GM23248 (cell line): ENCODE measurements around the gene PPP1R13B. TPM values are rescaled to one million over a fixed set of nuclear protein-coding genes. Genes with fewer than 3 reads are reported as not detected.

Source experiments
- DNase-seq: peaks from one replicate; pipeline ENCODE4 v3.0.0-alpha.2; 2015
- H2AFZ ChIP-seq: fragments of 200-600 bp; sonication (generic); 2 replicates; pipeline ENCODE4 v1.6.1; 2016; ENCODE audit warnings: antibody characterized with exemption
- H3F3A ChIP-seq: fragments of 200-600 bp; sonication (generic); 2 replicates; pipeline ENCODE4 v1.6.1; 2016; ENCODE audit warnings: mild to moderate bottlenecking, antibody characterized with exemption, mixed run types; ENCODE audit not compliant: insufficient read depth
- H3K27ac ChIP-seq: fragments of 200-600 bp; sonication (generic); 2 replicates; pipeline ENCODE4 v1.5.1; 2016; ENCODE audit warnings: mild to moderate bottlenecking
- H3K27me3 ChIP-seq: fragments of 200-600 bp; sonication (generic); replicated peaks from 2 replicates; pipeline ENCODE4 v1.6.1; 2016; ENCODE audit warnings: mild to moderate bottlenecking; ENCODE audit not compliant: insufficient read depth
- H3K36me3 ChIP-seq: fragments of 200-600 bp; sonication (generic); 2 replicates; pipeline ENCODE4 v1.6.1; 2016; ENCODE audit warnings: low read depth, mild to moderate bottlenecking
- H3K4me1 ChIP-seq: fragments of 200-600 bp; sonication (generic); 2 replicates; pipeline ENCODE4 v1.6.1; 2016; ENCODE audit warnings: mild to moderate bottlenecking; ENCODE audit not compliant: insufficient read depth
- H3K4me2 ChIP-seq: fragments of 200-600 bp; sonication (generic); one replicate; pipeline ENCODE4 v1.6.1; 2016; ENCODE audit warnings: mild to moderate bottlenecking; ENCODE audit not compliant: unreplicated experiment
- H3K4me3 ChIP-seq: fragments of 200-600 bp; sonication (generic); 2 replicates; pipeline ENCODE4 v1.5.1; 2016; ENCODE audit warnings: mild to moderate bottlenecking
- H3K79me2 ChIP-seq: fragments of 200-600 bp; sonication (generic); 2 replicates; pipeline ENCODE4 v1.6.1; 2016; ENCODE audit warnings: mild to moderate bottlenecking; ENCODE audit not compliant: insufficient read depth
- H3K9ac ChIP-seq: fragments of 200-600 bp; sonication (generic); 2 replicates; pipeline ENCODE4 v1.6.1; 2016; ENCODE audit warnings: mild to moderate bottlenecking
- H3K9me2 ChIP-seq: fragments of 200-600 bp; sonication (generic); 2 replicates; pipeline ENCODE4 v1.6.1; 2016; ENCODE audit warnings: mixed run types, mild to moderate bottlenecking, moderate library complexity; ENCODE audit not compliant: insufficient read depth
- H3K9me3 ChIP-seq: fragments of 200-600 bp; sonication (generic); one replicate; pipeline ENCODE4 v1.6.1; 2017; ENCODE audit warnings: low read depth
- H4K20me1 ChIP-seq: fragments of 200-600 bp; sonication (generic); 2 replicates; pipeline ENCODE4 v1.6.0; 2016; ENCODE audit not compliant: insufficient read depth
- EZH2 ChIP-seq: fragments of 200-600 bp; sonication (generic); IDR thresholded peaks from 2 replicates; pipeline ENCODE4 v1.6.1; 2018; ENCODE audit warnings: antibody characterized with exemption, mild to moderate bottlenecking; ENCODE audit not compliant: insufficient read depth, poor library complexity, severe bottlenecking
- EZH2phosphoT487 ChIP-seq: fragments of 200-600 bp; sonication (generic); IDR thresholded peaks from 2 replicates; pipeline ENCODE4 v1.6.1; 2018; ENCODE audit warnings: antibody characterized with exemption, moderate library complexity, mild to moderate bottlenecking, low read depth; ENCODE audit not compliant: insufficient read depth
- WGBS, 2 experiments: methylation state at CpG; one replicate each; pipeline ENCODE4 v1.1.6; 2015 to 2017; ENCODE audit warnings: low lambda C conversion rate in 2 of 2, low coverage in 1 of 2; ENCODE audit errors: missing lambda C conversion rate in 2 of 2; 5-methylcytosine and 5-hydroxymethylcytosine counted together
- in situ Hi-C: fragments of 300-500 bp; cut with MboI; formaldehyde crosslinking; loops from 2 replicates; pipeline ENCODE4 v1.15.0; 2020
- polyA plus RNA-seq: library from polyadenylated mRNA; unstranded; fragments of >200 nt; fragmentation: Nextera tagmentation; extraction: Ambion mirVana; gene quantifications from 2 replicates; pipeline ENCODE4 v1.2.1, GENCODE V29; 2016
- total RNA-seq: library from RNA; depleted of rRNA; stranded (reverse); fragments of >200 nt; shearing (Covaris generic); gene quantifications from 2 replicates; pipeline ENCODE4 v1.2.3, GENCODE V29; 2014

The PPP1R13B gene
- total and polyA plus RNA-seq, 2 experiments from 2014 or later: 2.0 to 4.6 TPM

- Histone ChIP-seq H3K27me3 (no peaks in the 10 kb centered on the region), H2AFZ (no peak overlapping the region), H3K79me2 (peaks cover 87% of the 10 kb centered on the region), H3K9ac (peak overlapping the region; percentile 30), H3K9me3 (no peaks in the 10 kb centered on the region), H3F3A (no peaks in the 10 kb centered on the region), H3K27ac (no peak overlapping the region), H3K9me2 (no peaks in the 10 kb centered on the region), H3K4me2 (no peak overlapping the region), H3K4me1 (peaks cover 28% of the 10 kb centered on the region), H3K36me3 (no peaks in the 10 kb centered on the region), H4K20me1 (no peaks in the 10 kb centered on the region; the same call in 1 of the 2 replicates), H3K4me3 (no peak overlapping the region)
- DNase-seq: peak; percentile 74
- TF ChIP-seq EZH2phosphoT487 (no peak), EZH2 (no peak)
- in situ Hi-C loops: no loop called here
- WGBS, 2 experiments: 47 to 48% methylated on average over 20 of the region's 20 CpGs
These were observed 123.3 kb downstream of the PPP1R13B start for GRCh38 chr14:103724116-103724515.

GRCh38 chr14:103723748-103724081 lies 123.7 kb downstream of the PPP1R13B start:
- Histone ChIP-seq H3F3A (no peaks in the 10 kb centered on the region), H3K9me2 (no peaks in the 10 kb centered on the region), H3K4me1 (peaks cover 31% of the 10 kb centered on the region), H4K20me1 (no peaks in the 10 kb centered on the region; the same call in 1 of the 2 replicates), H3K79me2 (peaks cover 91% of the 10 kb centered on the region), H3K27me3 (no peaks in the 10 kb centered on the region), H3K36me3 (no peaks in the 10 kb centered on the region), H3K9ac (peak overlapping the region; percentile 30; the same call in 1 of the 2 replicates), H3K4me3 (no peak overlapping the region), H3K27ac (peak overlapping the region; percentile 23; the same call in 1 of the 2 replicates), H3K9me3 (no peaks in the 10 kb centered on the region), H3K4me2 (no peak overlapping the region), H2AFZ (no peak overlapping the region)
- in situ Hi-C loops: no loop called here
- DNase-seq: no peak
- TF ChIP-seq EZH2phosphoT487: no peak
- no peak for TF ChIP-seq EZH2
- 61 to 67% methylated on average over 7 of the region's 7 CpGs for WGBS, 2 experiments

DNA sequence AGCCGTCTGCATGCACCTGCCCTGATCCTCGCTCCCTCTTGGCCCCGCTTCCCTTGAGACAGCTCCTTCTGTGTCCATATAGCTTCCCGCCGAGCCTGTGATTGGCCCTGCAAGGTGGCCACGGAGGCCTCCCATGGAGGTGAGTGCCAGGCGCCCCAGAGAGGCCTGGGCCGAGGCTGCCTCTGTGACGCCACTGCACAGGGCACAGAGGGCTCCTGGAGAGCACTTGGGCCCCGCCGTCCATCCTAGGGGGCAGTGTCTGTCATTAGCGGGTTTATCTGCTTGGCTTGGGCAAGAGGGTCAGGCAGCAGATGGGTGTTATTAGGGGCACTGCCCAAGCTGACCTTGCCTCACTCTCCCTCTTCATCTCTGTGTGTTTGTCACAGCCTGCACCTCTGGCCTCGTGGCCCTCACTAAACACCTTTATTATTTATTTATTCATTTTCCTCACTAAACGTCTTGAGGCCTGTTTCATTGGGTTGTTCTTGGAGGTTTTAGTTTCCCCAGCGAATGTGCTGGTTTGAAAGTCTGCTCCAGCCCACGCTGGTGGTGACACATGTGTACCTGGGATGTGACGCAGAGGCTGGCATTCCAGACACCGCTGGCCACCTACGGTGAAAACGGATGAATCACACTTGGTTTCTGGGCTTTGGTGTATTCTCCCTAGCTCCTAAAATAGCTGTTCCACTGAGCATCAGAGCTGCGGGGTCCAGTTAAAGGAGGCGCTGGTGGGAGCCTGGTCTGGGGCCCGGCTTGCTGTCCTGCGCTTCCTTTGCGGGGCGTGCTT lies 125.8 kb downstream of the PPP1R13B start:
- no peak for TF ChIP-seq EZH2phosphoT487
- TF ChIP-seq EZH2: no peak
- in situ Hi-C loops: no loop called here
- Histone ChIP-seq H2AFZ (no peak overlapping the region), H3K9ac (peak overlapping the region; percentile 27; the same call in 1 of the 2 replicates), H3K9me3 (no peaks in the 10 kb centered on the region), H3K27me3 (no peaks in the 10 kb centered on the region), H3K4me2 (peak overlapping the region; percentile 51), H3K27ac (peak overlapping the region; percentile 56), H3K4me3 (no peak overlapping the region), H3K9me2 (no peaks in the 10 kb centered on the region), H3K4me1 (peaks cover 41% of the 10 kb centered on the region), H3K79me2 (peaks cover 100% of the 10 kb centered on the region), H3F3A (no peaks in the 10 kb centered on the region), H4K20me1 (no peaks in the 10 kb centered on the region; the same call in 1 of the 2 replicates), H3K36me3 (no peaks in the 10 kb centered on the region)
- peak; percentile 84 for DNase-seq
- 74 to 76% methylated on average over 26 of the region's 26 CpGs for WGBS, 2 experiments

DNA sequence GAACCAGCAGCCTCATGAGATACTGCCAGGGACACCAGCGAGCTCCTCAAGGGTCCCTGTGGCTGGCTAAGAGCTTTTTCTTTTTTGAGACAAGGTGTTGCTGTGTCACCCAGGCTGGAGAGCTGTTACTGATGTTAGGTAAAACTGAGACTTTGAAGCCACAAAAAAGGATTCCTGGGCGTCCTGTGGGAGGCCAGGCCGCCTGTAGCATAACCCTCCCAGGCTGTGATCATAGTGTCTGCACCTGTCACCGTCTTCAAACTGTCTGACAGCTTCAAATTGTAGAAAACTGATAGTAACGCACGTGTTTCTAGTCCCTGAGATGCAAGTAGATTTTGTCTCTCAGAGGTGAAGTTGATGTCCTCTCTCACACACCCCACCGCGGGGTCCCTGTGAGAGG lies 127.6 kb downstream of the PPP1R13B start:
- DNase-seq: no peak

More for the DNA sequence above, 127.6 kb downstream of the PPP1R13B start:
- Histone ChIP-seq H3K36me3 (no peaks in the 10 kb centered on the region), H3F3A (no peaks in the 10 kb centered on the region; the same call in 1 of the 2 replicates), H2AFZ (no peak overlapping the region), H3K4me2 (no peak overlapping the region), H4K20me1 (no peaks in the 10 kb centered on the region; the same call in 1 of the 2 replicates), H3K9me2 (no peaks in the 10 kb centered on the region), H3K9me3 (no peaks in the 10 kb centered on the region), H3K4me1 (peaks cover 41% of the 10 kb centered on the region), H3K79me2 (peaks cover 88% of the 10 kb centered on the region), H3K27me3 (no peaks in the 10 kb centered on the region), H3K4me3 (no peak overlapping the region), H3K9ac (no peak overlapping the region), H3K27ac (no peak overlapping the region)
- 97% methylated on average over 8 of the region's 8 CpGs for WGBS, 2 experiments
- no peak for TF ChIP-seq EZH2
- no peak for TF ChIP-seq EZH2phosphoT487
- in situ Hi-C loops: no loop called here
